ENCODE data around the gene RARRES2.

The RARRES2 gene

GRCh38 chr7:150337179-150337578 lies 4.2 kb downstream of the RARRES2 start:
- no peak for DNase-seq (ENCODE audit: low read depth)
- no peak for TF ChIP-seq CTCF (IDR thresholded peaks at IDR 0.05; ENCODE audit: low read depth, low read length, missing control alignments)

GRCh38 chr7:150336746-150337145 lies 4.7 kb downstream of the RARRES2 start:
- TF ChIP-seq CTCF (IDR thresholded peaks at IDR 0.05; ENCODE audit: low read depth, low read length, missing control alignments), result no peak
- DNase-seq (ENCODE audit: low read depth), result no peak
- H3K4me3 ChIP-seq (ENCODE audit: low read depth, low read length), result no peak overlapping the region

More at GRCh38 chr7:150337179-150337578, 4.2 kb downstream of the RARRES2 start:
- H3K4me3 ChIP-seq (ENCODE audit: low read depth, low read length), result no peak overlapping the region

- H3K4me3 ChIP-seq (ENCODE audit: low read depth, low read length), result no peak overlapping the region
- no peak for TF ChIP-seq CTCF (IDR thresholded peaks at IDR 0.05; ENCODE audit: low read depth, low read length, missing control alignments)
- DNase-seq (ENCODE audit: low read depth), result no peak
Measured at GRCh38 chr7:150335774-150336112, 5.7 kb downstream of the RARRES2 start.

GRCh38 chr7:150335108-150335773 lies 6.2 kb downstream of the RARRES2 start:
- no peak overlapping the region for H3K4me3 ChIP-seq (ENCODE audit: low read depth, low read length)
- no peak for DNase-seq (ENCODE audit: low read depth)
- TF ChIP-seq CTCF (IDR thresholded peaks at IDR 0.05; ENCODE audit: low read depth, low read length, missing control alignments), result no peak

GRCh38 chr7:150334108-150334507 lies 7.3 kb downstream of the RARRES2 start:
- no peak for DNase-seq (ENCODE audit: low read depth)
- H3K4me3 ChIP-seq (ENCODE audit: low read depth, low read length), result no peak overlapping the region
- no peak for TF ChIP-seq CTCF (IDR thresholded peaks at IDR 0.05; ENCODE audit: low read depth, low read length, missing control alignments)

GRCh38 chr7:150333659-150334058 lies 7.8 kb downstream of the RARRES2 start:
- no peak overlapping the region for H3K4me3 ChIP-seq (ENCODE audit: low read depth, low read length)
- TF ChIP-seq CTCF (IDR thresholded peaks at IDR 0.05; ENCODE audit: low read depth, low read length, missing control alignments), result no peak
- DNase-seq (ENCODE audit: low read depth), result no peak
